Esophagus muscularis mucosa (tissue), 4 donors: ENCODE data around the gene CLRN3.

ENCODE experiments used
- EP300 ChIP-seq: sonication (generic); formaldehyde crosslinking; IDR thresholded peaks from one replicate; pipeline ENCODE4 v1.6.1; 2017; ENCODE audit warnings: antibody characterized with exemption
- POLR2A ChIP-seq: fragments of 450-650 bp; IDR thresholded peaks from one replicate; pipeline ENCODE4 v1.6.1; 2017; ENCODE audit warnings: antibody characterized with exemption, moderate library complexity, mild to moderate bottlenecking, low read depth
- TF ChIP-seq, protein P1 (sequence below), 3 experiments: fragments of 200-600 bp in 2 of 3; fragments of 450-650 bp in 1 of 3; sonication (generic) in 2 of 3; IDR thresholded peaks; one replicate each; pipeline ENCODE4 v1.5.1; 2017 to 2019; ENCODE audit warnings: antibody characterized with exemption in 3 of 3, mild to moderate bottlenecking in 2 of 3, moderate library complexity in 1 of 3

GRCh38 chr10:127935071-127935561 is 42.4 kb upstream of the CLRN3 start:
- TF ChIP-seq, protein P1, sequence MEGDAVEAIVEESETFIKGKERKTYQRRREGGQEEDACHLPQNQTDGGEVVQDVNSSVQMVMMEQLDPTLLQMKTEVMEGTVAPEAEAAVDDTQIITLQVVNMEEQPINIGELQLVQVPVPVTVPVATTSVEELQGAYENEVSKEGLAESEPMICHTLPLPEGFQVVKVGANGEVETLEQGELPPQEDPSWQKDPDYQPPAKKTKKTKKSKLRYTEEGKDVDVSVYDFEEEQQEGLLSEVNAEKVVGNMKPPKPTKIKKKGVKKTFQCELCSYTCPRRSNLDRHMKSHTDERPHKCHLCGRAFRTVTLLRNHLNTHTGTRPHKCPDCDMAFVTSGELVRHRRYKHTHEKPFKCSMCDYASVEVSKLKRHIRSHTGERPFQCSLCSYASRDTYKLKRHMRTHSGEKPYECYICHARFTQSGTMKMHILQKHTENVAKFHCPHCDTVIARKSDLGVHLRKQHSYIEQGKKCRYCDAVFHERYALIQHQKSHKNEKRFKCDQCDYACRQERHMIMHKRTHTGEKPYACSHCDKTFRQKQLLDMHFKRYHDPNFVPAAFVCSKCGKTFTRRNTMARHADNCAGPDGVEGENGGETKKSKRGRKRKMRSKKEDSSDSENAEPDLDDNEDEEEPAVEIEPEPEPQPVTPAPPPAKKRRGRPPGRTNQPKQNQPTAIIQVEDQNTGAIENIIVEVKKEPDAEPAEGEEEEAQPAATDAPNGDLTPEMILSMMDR (IDR thresholded peaks at IDR 0.05), result no peak
- TF ChIP-seq POLR2A, result no peak
- TF ChIP-seq EP300, result no peak
